Hippocampal formation (tissue), 2 donors: ENCODE data around the gene FBXO47.

Experiments
- DNase-seq, 2 donors: peaks; one replicate each; lab custom pipeline; 2025; lab: John Stamatoyannopoulos, UW

Gene FBXO47

DNA sequence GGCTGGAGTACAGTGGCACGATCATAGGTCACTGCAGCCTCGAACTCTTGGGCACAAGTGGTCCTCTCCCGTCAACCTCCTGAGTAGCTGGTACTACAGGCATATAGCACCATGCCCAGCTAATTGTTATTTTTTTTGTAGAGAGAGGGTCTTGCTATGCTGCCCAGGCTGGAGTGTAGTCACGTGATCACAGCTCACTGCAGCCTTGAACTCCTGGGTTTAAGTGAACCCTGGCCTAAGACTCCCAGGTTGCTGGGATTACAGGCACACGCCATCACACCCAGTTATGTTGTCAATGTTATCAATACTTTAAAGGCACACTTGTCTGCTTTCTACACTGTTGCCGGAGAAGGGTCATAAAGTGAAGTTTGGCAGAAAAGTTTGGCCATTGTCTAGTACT is 63.8 kb downstream of the FBXO47 start:
- no peak for DNase-seq

DNA sequence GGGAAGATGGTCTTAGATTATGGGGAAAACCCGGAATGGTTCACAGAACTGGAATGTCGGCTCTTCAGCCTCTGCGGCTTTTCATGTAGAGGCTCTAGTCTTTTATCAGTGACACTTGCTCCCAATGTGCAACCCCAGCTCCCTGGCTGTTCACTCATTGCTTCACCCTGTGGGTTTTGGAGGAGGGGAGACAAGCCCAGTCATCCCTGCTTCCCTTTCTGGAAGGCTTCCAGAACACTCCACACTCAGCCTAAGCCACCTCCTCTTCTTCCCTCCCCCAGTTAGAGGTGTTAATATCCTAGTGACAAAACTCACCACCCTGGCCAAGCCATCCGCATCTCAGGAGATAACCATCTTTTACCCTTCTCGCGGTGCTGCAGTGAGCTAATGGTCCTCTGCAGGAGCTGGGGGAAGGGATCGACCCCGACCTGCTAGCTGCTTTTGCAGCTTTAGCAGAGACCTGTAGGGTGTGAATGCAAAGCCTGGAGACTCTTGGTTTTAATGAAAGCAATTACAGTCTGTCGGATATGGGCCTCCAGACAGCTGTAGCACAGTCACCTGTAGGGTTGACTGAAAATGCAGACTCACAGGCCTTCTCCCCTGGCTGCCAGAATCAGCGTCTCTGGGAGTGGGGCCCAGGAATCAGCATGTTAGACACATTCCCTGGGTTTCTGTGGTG is 66.1 kb downstream of the FBXO47 start:
- DNase-seq: no peak

DNA sequence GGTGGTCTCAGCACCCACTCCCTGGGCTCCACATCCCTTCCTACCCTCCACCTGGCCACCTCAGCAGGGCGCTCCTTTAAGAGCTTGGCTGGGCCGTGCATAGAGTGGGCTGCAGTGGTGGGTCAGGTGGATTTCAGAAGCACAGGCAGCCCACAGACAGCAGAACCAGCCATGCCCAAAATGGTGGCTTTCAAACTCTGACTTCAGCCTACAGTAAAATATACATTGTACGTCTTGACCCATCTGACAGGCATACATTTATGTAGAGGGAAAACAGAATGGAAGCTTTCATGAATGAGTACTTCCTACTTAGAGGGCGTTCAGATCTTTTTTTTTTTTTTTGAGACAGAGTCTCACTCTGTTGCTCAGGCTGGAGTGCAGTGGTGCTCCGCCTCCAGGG is 67.8 kb downstream of the FBXO47 start:
- no peak for DNase-seq

DNA sequence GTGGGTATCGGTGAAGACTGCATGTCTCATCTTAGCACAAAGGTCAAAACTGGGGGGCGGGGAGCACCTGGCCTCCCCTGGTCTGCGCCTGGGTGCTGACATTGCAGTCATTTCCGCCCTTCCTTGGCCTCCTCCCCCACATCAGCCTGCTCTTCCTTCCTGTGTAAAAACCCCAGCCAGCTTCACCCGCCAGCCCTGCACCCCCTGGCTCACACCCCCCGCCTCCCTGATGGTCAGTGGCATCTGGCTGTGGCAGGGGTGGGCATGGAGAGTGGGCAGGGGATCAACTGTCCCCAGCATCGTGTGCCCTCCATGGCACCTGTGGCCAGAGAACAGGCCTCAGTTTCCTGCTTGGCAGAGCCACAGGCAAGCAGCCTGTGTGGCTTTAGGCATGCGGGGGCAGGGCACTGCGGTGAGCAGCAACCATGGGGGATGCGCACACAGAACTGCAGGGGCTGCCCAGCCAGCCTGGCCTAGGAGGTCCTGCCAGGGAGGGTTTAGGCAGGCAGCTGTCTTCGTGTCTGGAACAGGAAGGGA is 68.3 kb downstream of the FBXO47 start:
- no peak for DNase-seq

DNA sequence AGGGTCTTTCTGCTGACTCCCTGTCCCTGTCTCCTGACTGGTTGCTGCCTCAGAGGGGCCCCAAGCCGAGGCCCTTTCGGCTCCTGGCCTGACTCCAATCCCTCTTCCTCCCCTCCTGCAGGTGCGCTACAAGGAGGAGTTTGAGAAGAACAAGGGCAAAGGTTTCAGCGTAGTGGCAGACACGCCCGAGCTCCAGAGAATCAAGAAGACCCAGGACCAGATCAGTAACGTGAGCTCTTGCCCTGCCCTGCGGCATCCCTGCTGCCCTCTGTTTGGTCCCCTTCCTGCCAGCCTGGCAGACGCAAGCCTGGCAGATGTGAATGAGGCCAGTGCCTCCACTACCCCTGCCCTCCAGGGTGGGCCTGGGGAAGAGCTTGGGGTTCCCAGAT is 68.9 kb downstream of the FBXO47 start:
- DNase-seq: no peak

DNA sequence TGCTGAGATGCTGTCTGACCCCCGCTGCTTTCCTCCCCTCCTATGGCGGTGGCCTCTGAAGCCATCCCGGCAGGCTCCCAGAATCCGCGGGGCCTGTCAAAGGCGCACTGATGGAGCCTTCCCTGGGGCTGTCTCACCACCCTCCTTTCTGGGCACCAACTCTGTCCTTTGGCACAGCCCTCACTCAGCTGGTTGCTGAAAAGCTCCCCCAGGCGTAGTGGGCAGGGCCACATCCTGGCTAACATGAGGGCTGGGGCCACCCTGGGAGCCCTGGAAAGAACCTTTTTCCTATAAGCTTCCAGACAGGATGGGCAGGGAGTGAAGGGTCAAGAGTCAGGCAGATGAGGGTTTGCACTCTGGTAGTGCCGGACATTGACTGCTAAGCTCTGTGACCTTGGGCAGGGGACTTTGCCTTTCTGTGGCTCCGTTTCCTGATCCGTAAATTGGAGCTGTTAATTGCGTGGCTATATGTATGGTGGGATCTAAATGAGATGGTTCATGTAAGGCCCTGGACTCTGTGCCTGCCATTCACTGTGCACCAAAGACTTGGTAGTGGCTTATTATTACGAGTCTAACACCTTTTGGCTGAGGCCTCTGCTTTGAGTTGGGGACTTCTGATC is 69.4 kb downstream of the FBXO47 start:
- no peak for DNase-seq

DNA sequence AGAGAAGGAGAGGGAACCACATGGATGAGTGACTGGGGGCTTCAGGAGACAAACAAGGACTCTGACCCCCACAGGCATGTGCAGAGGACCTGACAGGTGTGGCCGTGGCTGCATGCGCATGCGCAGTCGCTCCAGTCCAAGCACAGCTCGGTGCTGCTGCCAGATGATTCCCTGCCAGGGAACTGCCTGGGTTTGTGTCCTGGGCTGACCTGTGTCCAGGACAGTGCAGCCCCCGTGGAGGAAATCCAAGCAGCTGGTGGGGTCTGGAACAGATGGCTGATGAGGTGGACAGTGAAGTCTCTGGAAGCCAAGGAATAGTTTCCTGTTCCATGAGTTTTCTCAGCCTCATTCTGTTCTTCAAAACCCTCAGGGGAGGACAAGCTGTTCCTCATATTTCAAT is 70.0 kb downstream of the FBXO47 start:
- no peak for DNase-seq

DNA sequence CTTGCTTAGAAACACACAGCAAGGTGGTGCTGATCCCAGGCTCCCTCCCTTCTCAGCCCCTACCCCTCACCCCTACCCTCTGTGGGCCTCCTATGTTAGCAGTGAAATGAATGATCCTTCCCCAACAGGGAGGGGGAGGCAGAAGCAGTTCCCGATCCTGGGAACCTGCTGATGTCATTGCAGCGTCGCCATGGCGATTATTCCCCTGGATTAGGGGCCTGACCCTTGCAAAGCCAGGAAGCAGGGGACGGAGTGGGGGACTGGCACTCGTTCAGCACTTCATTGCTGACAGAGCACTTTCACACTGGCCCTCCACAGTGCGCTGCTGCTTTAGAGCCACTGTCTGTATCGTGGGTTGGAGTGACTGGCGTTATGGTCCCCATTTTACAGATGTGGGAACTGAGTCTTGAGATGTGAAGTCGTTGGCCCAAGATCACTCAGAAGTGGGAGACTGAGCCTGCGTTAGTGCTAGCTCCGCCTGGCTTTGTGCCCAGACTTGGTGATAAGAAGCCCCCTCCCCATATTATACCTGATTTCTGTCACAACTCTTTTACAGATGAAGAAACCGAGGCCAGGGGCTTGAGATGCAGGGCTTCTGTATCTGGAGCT is 70.8 kb downstream of the FBXO47 start:
- no peak for DNase-seq

DNA sequence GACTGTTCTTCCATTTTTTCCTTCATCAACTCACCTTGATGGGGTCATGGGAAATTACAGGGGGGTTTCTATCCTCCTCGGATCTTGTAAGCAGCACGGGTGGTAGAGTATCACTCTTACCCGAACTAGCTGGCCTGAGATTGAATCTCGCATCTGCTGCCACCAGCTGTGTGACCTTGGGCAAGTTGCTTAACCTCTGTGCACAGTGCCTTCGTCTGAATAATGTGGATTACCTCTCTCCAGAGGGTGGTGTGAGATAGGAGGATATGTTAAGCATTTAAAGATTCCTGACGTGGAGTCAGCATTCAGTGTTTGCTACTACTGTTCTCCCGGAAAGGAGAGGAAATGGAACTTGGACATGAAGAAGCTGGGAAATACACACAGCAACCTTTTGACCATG is 72.9 kb downstream of the FBXO47 start:
- DNase-seq: no peak

DNA sequence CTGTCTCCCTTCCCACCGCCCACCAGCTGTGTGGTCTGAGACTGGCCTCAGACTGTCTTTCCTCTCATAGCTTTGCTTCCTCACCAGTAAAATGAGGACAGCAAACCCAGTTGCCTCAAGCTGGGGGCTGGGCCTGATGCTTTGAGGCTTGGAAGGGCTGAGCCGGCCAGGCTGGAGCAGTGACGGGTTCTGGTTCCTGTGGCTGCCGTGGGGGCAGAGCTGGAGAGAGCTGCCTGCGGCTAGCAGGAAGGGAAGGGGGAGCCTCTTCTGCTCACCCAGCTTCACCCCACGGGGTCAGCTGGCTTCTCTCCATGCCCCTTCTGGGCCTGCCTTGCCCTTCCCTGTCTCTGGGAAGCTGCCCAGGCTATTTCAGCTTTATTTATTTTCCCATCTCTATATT is 73.6 kb downstream of the FBXO47 start:
- no peak for DNase-seq

DNA sequence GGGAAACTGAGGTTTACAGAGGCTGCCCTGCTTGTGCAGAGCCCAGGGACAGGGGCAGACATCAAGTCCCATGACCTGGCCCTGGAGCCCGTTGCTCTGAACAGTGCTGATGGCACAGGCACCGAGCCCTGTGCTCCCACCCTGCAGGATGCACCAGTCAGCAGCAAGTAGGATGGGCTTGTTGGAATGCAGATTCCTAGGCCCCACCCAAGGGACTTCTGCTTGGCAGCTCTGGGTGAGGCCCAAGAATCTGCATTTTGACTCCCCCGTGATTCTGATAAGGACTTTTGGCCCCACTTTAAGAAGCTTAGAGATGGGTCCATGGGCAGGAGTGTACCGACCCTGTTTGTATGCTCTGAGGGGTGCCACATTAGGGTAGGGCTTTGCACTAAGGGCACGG is 74.1 kb downstream of the FBXO47 start:
- no peak for DNase-seq

DNA sequence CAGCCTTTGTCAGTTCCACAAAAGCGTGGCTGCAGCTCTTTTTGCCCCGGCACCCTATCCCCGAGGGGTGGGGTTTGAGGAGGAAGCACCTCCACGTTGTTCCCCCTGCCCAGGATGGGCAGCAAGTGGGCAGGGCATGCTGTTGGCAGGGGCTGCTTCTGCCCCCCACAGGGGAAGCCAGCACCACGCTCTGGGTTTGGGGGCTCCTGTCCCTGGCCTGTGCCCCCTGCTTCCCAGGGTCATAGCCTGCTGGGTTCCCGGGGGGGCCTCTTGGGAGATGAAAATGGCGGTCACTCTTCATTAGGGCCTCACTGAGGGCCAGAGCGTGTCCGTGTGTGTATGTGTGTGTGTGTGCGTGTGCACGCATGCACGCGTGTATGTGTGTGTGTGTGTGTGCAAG is 74.6 kb downstream of the FBXO47 start:
- DNase-seq: no peak

DNA sequence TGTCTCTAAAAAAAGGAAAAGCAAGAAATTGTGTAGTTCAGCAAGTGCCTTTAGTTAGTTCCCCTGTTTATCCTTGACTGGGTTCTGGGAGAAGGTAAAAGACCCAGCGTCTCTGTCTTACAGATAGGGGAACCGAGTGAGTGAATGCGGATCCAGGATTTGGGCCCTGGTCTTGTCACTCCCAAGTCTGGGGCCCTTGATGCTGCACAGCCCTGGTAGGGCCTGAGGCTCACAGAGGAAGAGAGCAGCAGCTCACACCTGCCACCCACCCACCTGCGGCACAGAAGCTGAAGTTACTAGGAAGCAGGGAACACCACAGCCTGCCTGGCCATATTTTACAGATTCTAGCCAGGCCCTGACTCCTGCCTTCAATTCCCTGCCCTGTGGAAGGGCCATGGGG is 75.1 kb downstream of the FBXO47 start:
- DNase-seq: no peak

DNA sequence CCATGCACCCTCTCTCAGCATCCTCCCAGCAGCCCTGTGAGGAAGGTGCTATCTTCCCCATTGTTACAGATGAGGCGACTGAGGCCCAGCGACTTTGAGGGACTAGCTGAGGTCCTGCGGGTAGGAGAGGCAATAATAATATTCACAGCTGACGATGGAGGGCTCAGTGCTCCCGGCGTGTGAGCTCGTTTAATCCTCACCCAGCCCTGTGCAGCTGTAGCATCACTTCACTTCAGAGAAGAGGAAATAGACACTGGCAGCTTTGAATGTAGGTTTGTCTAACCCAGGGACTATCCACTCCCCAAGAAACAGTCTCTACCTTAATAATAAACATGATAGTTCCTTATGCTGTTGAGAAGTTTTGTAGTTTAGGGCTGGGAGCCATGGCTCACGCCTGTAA is 75.8 kb downstream of the FBXO47 start:
- DNase-seq: no peak

DNA sequence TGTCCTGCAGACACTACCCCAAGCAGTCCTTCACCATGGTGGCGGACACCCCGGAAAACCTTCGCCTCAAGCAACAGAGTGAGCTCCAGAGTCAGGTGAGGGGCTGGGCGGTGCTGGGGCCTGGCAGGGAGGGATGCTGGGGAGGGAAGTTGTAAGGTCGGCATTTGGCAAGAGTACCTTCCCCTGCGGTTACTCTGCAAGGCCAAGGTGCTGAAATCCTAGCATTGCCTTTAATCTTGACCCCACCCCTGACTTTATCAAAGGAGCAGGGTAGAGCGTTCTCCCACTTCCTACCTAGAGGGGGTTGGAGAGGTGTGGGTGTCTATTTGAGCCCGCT is 76.8 kb downstream of the FBXO47 start:
- no peak for DNase-seq

DNA sequence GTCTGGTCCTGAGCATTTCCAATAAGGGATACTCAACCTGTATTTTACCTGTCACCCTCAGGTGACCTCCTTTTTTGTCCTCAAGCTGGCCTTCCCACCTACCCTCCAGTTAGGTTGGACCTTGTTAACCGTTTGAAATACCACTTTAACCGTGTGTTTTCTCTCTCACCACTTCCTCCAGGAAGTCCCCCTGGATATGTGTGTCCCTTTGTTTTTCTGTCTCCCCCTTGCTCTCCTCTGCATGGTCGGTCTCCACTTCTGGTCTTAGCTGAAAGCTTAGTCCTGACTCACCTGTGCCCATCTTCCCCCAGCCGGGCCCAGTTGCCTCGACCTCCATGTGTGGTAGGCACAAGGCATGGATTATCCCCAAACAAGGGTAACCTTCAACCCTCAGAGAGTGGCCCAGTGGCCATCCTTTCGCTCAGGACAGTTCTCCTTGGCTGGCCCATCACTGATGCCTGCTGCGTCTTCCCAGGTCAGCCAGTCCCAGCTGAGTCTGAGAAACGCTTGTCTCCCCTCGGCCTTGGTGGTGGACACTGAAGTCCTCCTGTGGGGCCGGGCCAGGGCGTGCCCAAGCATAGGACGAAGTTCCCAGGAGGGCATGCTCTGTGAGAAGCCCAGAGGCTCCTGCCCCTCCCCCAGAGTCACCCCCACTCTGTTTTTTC is 77.3 kb downstream of the FBXO47 start:
- no peak for DNase-seq

DNA sequence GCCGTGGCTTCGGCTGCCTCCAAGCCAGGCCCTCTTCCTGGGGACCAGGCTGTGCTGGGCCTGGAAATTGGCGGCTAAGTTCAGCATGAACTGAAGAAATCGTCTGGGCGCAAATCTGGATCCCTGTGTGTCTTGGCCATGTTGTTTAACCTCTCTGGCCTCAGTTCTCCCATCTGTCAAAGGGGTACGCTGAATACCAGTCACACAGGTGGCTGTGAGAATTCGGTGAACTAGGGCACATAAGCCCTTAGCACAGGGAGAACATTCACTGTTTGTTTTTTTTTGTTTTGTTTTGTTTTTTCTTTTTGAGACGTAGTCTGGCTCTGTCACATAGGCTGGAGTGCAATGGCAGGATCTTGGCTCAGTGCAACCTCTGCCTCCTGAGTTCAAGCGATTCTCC is 78.4 kb downstream of the FBXO47 start:
- no peak for DNase-seq

DNA sequence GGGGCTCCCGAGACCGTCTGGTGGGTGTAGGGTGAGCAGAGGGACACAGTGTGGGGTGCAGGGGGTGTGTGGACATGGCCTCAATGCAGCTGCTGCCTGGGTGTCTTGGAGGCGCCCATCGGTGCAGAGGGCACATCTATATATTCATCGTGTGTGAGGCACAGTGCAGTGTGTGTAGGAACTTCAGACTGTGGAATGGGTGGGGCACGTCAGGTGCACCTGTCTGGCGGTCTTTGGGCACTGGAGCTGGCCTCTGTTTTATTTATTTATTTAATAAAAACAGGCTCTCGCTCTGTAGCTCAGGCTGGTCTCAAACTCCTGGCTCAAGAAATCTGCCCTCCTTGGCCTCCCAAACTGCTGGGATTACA is 80.6 kb downstream of the FBXO47 start:
- DNase-seq: no peak
